Measurements from ENCODE around the gene TCL1A. TPM values are rescaled to one million over a fixed set of nuclear protein-coding genes. Genes with fewer than 3 reads are reported as not detected.

TCL1A gene
- total RNA-seq, 1 donor from 2014 or later, result not detected

- no peak for TF ChIP-seq EZH2 (IDR thresholded peaks at IDR 0.05; ENCODE audit: insufficient read depth, low read length)
- Histone ChIP-seq H2AFZ (ENCODE audit: low read depth, low read length) (no peak overlapping the region), H3K4me1 (ENCODE audit: insufficient read depth, low read length) (no peaks in the 10 kb centered on the region), H4K20me1 (ENCODE audit: insufficient read depth, low read length) (no peaks in the 10 kb centered on the region), H3K36me3 (ENCODE audit: insufficient read depth, low read length) (no peaks in the 10 kb centered on the region), H3K9me3 (ENCODE audit: insufficient read depth, low read depth, low read length) (no peaks in the 10 kb centered on the region), H3K4me3 (ENCODE audit: insufficient read depth, low read depth, low read length) (no peak overlapping the region), H3K27me3 (ENCODE audit: insufficient read depth, low read length) (no peaks in the 10 kb centered on the region), H3K27ac (ENCODE audit: low read depth, low read length) (no peak overlapping the region), H3K9ac (ENCODE audit: low read length) (no peak overlapping the region), H3K79me2 (ENCODE audit: insufficient read depth, low read length) (no peaks in the 10 kb centered on the region), H3K4me2 (ENCODE audit: low read length) (no peak overlapping the region)
- FAIRE-seq (no peak), DNase-seq (ENCODE audit: low read depth) (no peak)
- H3K4me1 Mint-ChIP-seq (ENCODE audit: low read depth, unreplicated experiment), result peaks cover 5% of the 10 kb centered on the region
- H3K36me3 Mint-ChIP-seq (ENCODE audit: low read depth, unreplicated experiment), result no peaks in the 10 kb centered on the region
- peaks cover 23% of the 10 kb centered on the region for H3K27me3 Mint-ChIP-seq (ENCODE audit: low read depth, unreplicated experiment)
- peak overlapping the region; percentile 13 for H3K27ac Mint-ChIP-seq (ENCODE audit: unreplicated experiment)
- H3K9me3 Mint-ChIP-seq (ENCODE audit: unreplicated experiment), result peaks cover 6% of the 10 kb centered on the region
- H3K4me3 Mint-ChIP-seq (ENCODE audit: unreplicated experiment), result no peak overlapping the region
Measured at GRCh38 chr14:95695913-95696312, 18.0 kb downstream of the TCL1A start.

- H3K36me3 ChIP-seq (ENCODE audit: insufficient read depth, low read length), result no peaks in the 10 kb centered on the region
- H3K9ac ChIP-seq (ENCODE audit: low read length), result no peak overlapping the region
- H3K4me3 Mint-ChIP-seq (ENCODE audit: unreplicated experiment), result no peak overlapping the region
- FAIRE-seq (no peak), DNase-seq (ENCODE audit: low read depth) (no peak)
- H3K4me3 ChIP-seq (ENCODE audit: insufficient read depth, low read depth, low read length), result no peak overlapping the region
- no peak overlapping the region for H3K27ac ChIP-seq (ENCODE audit: low read depth, low read length)
- no peaks in the 10 kb centered on the region for H3K27me3 ChIP-seq (ENCODE audit: insufficient read depth, low read length)
- peaks cover 25% of the 10 kb centered on the region for H3K27me3 Mint-ChIP-seq (ENCODE audit: low read depth, unreplicated experiment)
- H3K4me1 Mint-ChIP-seq (ENCODE audit: low read depth, unreplicated experiment), result peaks cover 5% of the 10 kb centered on the region
- no peak overlapping the region for H3K27ac Mint-ChIP-seq (ENCODE audit: unreplicated experiment)
- H4K20me1 ChIP-seq (ENCODE audit: insufficient read depth, low read length), result no peaks in the 10 kb centered on the region
- H3K9me3 ChIP-seq (ENCODE audit: insufficient read depth, low read depth, low read length), result no peaks in the 10 kb centered on the region
- H3K4me2 ChIP-seq (ENCODE audit: low read length), result no peak overlapping the region
- TF ChIP-seq EZH2 (IDR thresholded peaks at IDR 0.05; ENCODE audit: insufficient read depth, low read length) (no peak), CTCF (IDR thresholded peaks at IDR 0.05; ENCODE audit: insufficient read depth, low read depth, low read length) (no peak)
- H3K79me2 ChIP-seq (ENCODE audit: insufficient read depth, low read length), result no peaks in the 10 kb centered on the region
- no peaks in the 10 kb centered on the region for H3K4me1 ChIP-seq (ENCODE audit: insufficient read depth, low read length)
- H3K9me3 Mint-ChIP-seq (ENCODE audit: unreplicated experiment), result peaks cover 6% of the 10 kb centered on the region
- H3K36me3 Mint-ChIP-seq (ENCODE audit: low read depth, unreplicated experiment), result no peaks in the 10 kb centered on the region
- no peak overlapping the region for H2AFZ ChIP-seq (ENCODE audit: low read depth, low read length)
Measured at GRCh38 chr14:95695051-95695450, 18.9 kb downstream of the TCL1A start.

GRCh38 chr14:95692109-95692508, 21.8 kb downstream of the TCL1A start:
- no peaks in the 10 kb centered on the region for H3K4me1 Mint-ChIP-seq (ENCODE audit: low read depth, unreplicated experiment)
- H3K79me2 ChIP-seq (ENCODE audit: insufficient read depth, low read length), result no peaks in the 10 kb centered on the region
- no peak overlapping the region for H3K4me3 Mint-ChIP-seq (ENCODE audit: unreplicated experiment)
- no peaks in the 10 kb centered on the region for H3K36me3 Mint-ChIP-seq (ENCODE audit: low read depth, unreplicated experiment)
- H3K27ac ChIP-seq (ENCODE audit: low read depth, low read length), result no peak overlapping the region
- FAIRE-seq (no peak), DNase-seq (ENCODE audit: low read depth) (no peak)
- no peak overlapping the region for H2AFZ ChIP-seq (ENCODE audit: low read depth, low read length)
- peaks cover 6% of the 10 kb centered on the region for H3K9me3 Mint-ChIP-seq (ENCODE audit: unreplicated experiment)
- H3K9me3 ChIP-seq (ENCODE audit: insufficient read depth, low read depth, low read length), result no peaks in the 10 kb centered on the region
- no peak for TF ChIP-seq CTCF (IDR thresholded peaks at IDR 0.05; ENCODE audit: insufficient read depth, low read depth, low read length)
- TF ChIP-seq EZH2 (IDR thresholded peaks at IDR 0.05; ENCODE audit: insufficient read depth, low read length), result no peak
- H4K20me1 ChIP-seq (ENCODE audit: insufficient read depth, low read length), result no peaks in the 10 kb centered on the region
- no peak overlapping the region for H3K9ac ChIP-seq (ENCODE audit: low read length)
- no peaks in the 10 kb centered on the region for H3K27me3 ChIP-seq (ENCODE audit: insufficient read depth, low read length)
- no peak overlapping the region for H3K4me2 ChIP-seq (ENCODE audit: low read length)
- peaks cover 26% of the 10 kb centered on the region for H3K27me3 Mint-ChIP-seq (ENCODE audit: low read depth, unreplicated experiment)
- no peak overlapping the region for H3K27ac Mint-ChIP-seq (ENCODE audit: unreplicated experiment)
- H3K4me3 ChIP-seq (ENCODE audit: insufficient read depth, low read depth, low read length), result no peak overlapping the region
- no peaks in the 10 kb centered on the region for H3K36me3 ChIP-seq (ENCODE audit: insufficient read depth, low read length)
- no peaks in the 10 kb centered on the region for H3K4me1 ChIP-seq (ENCODE audit: insufficient read depth, low read length)

Data from astrocyte (in vitro differentiated cells and primary cell).